AG08396 (cell line): ENCODE measurements around the gene PLOD2.

ENCODE experiments used
- DNase-seq: peaks from one replicate; pipeline ENCODE4 v3.0.0; 2012; ENCODE audit warnings: low spot score, mixed read lengths

Gene PLOD2

DNA sequence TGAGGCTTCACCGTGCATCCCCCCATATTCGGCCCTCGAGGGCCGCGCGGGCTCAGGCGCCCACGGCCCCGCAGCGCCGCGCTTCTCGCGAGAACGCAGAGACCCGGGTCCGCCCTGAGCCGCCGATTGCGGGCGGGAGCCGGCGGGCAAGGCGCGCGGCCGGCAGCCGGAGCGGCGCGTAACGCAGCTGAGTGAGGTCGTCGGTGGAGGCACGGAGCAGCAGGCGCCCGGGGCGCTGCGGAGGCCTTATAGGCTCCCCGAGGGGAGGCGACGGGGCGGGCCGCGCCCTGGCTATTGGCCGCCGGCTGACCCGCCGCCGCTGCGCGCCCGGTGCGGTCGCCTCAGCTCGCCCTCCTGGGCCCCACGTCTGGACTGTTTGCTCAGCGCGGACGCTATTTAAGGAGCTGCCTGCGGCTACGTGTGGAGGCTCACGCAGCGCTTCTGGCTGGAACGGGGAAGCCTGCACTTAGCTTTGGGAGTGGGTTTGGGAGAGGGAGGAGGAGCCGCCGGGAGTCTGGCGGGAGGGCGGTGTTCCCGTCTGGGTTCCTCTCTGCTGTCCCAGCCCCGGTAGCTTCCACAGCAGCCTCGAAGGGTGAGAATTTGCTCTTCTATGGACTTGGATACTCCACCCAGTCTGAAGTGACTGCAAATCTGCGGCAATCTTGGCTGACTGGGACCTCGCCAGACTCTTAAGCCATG lies at the start of gene PLOD2:
Gene PLOD2, minus strand, starts transcription at position 221 of the 699 bp plus-strand sequence. Its CDS starts 195 bp downstream, at position 26.
- peak; percentile 85 for DNase-seq

DNA sequence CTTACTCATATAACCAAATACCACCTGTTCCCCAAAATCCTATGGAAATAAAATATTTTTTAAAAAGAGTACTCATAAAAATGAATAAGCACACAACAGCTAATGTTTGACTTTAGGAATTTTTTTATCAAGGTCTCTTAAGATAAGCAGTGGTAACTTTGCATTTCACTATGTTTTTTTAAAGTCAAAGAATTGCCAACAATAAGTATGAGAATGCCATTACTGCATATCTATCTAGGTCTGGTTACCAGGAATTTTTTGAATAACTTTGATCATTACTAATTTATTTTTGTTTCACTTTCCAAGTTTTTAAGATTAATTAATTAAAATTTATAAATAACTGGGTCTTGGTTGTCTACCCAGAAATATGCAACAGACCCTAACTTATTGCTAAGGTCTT lies 48.4 kb upstream of the PLOD2 start:
- DNase-seq, result no peak

DNA sequence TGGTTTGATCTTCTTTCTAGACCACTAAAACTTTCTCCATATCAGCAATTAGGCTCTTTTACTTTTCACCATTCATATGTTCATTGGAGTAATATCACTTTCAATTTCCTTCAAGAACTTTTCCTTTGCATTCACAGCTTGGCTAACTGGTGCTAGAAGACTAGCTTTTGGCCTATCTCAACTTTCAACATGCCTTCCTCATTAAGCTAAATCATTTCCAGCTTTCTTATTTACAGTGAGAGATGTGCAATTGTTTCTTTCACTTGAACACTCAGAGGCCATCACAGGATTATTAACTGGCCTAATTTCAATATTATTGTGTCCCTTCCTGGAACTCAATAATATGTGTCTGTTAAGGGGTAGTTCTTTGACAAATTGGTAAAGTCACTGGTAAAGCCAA lies 42.8 kb upstream of the PLOD2 start:
- DNase-seq, result no peak

DNA sequence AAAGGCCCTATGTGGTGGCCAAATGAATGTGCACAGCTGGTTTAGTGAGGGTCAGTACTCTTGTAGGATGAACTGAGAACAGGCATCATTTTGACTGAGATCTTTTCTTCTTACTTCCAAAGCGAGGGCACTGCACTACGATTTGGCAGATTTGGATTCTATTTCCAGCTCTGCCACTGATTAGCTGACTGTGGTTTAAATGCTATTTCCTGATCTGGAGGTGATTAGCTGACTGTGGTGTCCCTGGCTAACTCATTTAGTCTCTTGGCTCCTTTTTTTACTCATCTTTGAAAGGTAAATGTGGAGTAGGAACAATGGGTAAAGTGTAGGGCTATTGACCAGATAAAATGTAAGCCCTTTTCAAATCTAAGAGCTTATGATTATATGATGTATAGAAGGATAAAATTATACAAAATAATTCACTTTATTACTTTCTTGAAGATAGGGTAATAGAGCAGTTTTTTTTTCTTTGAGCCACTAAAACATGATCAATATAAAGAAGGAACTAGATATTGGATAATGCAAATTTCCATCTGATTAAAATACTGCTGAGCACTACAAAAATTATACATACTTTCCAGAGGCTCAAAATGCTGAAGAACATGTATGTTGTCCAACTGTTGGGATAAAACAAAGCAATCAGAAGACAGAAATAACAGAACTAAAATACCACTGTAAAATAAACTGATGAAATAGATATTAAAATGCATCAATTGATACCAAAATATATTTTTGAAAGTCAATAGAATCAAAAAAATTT lies 39.7 kb upstream of the PLOD2 start:
- no peak for DNase-seq

- DNase-seq, result no peak
Observed at GRCh38 chr3:146199762-146200161, 38.8 kb upstream of the PLOD2 start.

- DNase-seq, result no peak
Observed at GRCh38 chr3:146196789-146197188, 35.8 kb upstream of the PLOD2 start.

GRCh38 chr3:146195605-146196004 lies 34.6 kb upstream of the PLOD2 start:
- DNase-seq, result no peak

- DNase-seq, result no peak
Observed at GRCh38 chr3:146195030-146195429, 34.0 kb upstream of the PLOD2 start.

DNA sequence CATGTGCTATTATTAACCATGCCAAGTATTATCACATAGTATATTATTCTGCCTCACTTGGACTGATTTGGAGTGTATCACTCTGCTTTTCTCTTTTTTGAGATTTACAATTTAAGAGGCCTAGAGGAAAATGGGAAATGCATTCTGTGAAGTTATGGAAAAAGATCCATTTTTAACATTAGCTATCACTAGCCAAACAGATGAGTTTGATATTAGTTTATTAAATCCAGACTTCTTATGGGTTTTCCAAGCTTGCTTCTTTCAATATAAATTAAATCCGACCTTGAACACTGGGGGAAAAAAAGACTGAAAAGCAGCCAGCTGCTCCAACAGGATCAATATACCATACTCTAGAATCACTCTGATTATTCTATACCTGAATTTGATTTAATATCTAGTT lies 30.1 kb upstream of the PLOD2 start:
- no peak for DNase-seq

DNA sequence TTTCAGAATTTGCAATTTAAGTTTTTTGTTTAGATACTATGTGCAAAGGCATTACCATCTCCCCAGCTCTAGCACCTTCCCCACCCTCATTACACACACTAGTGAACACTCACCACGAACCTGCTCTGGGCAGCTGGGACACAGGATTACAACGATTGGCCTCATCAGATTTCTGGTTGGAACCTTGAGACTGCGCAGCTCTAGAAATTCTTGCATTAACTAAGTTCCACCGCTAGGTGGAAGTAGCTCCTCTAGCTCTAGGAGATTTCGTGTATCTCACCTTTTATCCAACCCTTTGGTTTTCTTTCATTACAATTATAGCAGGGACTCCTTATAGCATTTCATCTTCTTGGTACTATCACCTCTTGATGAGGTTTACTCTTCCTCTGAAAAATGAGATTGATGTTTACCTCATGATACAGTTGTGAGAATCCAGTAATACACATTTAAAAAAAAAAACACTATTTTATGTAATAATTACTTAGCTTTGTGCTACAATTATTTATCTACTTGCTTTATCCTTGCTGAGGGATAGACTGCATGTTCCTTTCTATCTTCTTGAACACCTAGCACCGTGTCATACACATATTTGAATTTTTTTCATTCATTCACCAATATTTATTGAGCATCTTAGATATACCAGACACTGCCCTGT lies 28.7 kb upstream of the PLOD2 start:
- DNase-seq, result peak; percentile 52

DNA sequence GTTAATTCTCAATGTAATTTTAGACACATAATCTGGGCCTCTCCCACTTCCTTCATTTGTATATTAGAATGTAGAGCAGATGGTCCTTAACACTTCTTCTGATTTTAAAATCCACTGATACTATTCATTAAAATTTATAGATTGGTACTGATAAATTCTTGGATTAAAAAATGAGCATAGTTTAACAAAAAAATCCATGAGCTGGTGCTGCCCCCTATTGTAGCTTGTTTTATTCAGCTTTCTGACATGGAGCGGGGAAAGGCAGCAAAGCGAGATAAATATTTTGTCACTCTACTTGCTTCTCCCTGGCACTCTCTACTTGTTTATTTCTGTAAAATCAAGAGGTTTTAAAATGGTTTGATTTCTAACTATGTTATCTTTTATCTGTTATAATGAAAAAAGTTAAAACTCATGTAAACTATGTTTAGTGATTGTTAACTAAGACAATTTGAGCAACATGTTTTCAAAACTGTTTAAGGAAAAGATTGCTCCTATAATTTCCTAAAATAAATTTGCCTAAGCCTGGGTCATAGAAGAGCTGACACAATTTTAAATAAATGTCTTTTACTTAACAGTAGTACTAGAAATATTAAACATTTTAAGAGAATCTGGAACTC lies 26.5 kb upstream of the PLOD2 start:
- DNase-seq, result no peak

- DNase-seq, result no peak
Observed at GRCh38 chr3:146184241-146185015, 23.4 kb upstream of the PLOD2 start.

GRCh38 chr3:146181216-146181615 lies 20.2 kb upstream of the PLOD2 start:
- no peak for DNase-seq

DNA sequence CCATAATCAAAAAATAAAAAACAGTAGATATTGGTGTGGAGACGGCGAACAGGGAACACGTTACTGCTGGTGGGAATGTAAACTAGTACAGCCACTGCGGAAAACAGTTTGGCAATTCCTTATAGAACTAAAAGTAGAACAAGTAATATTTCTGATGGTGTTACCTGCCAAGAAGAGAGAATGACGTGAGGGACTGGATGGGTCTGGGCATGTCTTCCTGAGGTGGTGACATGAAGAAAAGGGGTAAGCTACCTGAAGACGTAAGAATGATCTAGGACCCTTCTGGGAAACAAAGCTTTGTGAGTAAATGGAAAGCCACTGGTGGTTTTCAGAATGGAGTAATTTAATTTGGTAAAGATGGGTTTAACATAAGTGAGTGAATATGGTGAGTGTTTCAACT lies 19.4 kb upstream of the PLOD2 start:
- no peak for DNase-seq

- DNase-seq, result no peak
Observed at GRCh38 chr3:146178006-146178689, 17.2 kb upstream of the PLOD2 start.

DNA sequence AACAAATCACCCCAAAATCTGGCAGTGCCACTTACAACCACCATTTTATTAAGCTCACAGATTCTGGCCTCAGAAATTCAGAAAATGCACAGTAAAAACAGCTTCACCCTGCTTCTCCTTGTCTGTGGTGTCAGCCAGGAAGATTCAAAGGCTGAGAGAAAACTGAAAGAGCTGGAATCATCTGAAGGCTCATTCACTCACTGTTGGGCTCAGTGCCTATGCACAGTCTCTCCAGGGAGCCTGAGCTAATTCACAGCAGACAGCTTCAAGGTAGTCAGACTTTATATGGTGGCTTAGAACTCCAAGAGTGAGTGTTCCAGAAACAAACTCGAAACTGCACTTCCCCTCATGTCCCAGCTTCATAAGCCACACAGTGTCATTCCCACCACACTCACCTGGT lies 16.5 kb upstream of the PLOD2 start:
- no peak for DNase-seq

DNA sequence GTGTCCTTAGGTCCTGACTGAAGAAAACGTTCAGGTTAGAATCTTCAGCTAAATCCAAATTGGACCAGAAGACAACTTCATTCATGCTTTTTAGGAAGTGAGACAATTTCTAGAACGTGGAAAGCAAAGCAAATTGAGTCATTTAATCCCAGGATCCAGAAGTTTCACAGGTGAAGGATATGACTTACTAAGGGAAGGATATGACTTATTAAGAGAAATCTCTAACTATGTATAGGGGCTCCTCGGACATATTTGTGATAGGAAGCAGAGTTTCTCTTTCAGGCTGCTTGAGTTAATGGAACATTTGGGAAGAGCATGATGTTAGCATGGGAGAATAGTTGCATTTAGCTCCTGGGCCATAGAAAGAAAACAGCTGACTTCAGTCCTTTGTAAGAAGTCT lies 16.1 kb upstream of the PLOD2 start:
- DNase-seq, result no peak

DNA sequence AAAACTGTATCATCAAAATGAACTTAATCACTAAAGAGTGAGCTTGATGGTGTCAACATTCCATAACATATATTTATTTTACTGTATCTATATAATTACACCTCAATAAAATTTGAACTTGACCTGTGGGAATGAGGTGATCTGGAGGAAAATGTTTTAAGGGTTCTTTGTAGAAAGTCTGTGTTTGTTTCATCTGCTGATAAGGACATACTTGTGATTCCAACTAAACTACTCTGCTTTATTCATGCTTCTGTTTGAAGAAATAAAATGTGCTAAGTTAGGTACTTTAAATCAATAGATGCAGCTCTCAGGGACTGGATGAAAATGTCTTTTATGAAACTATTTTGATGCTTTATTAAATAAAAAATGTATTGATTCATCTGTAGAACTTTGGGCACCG lies 11.6 kb upstream of the PLOD2 start:
- DNase-seq, result no peak

GRCh38 chr3:146170591-146170990 lies 9.6 kb upstream of the PLOD2 start:
- DNase-seq, result no peak

- DNase-seq, result no peak
Observed at GRCh38 chr3:146169891-146170290, 8.9 kb upstream of the PLOD2 start.

- DNase-seq, result no peak
Observed at GRCh38 chr3:146166826-146167225, 5.8 kb upstream of the PLOD2 start.
